NCI-H1436 (cell line): ENCODE results near the gene PCDHGA6.
A peak's percentile ranks its signal among the peaks of the same experiment; 100 is the strongest.
"Not testable (repeated sequence)": the region's sequence is repeated elsewhere in the genome, so short reads cannot be mapped to it uniquely, and the experiment has no call there.

ENCODE experiments used
- DNase-seq: peaks from one replicate; lab custom pipeline; 2025; lab: John Stamatoyannopoulos, UW

PCDHGA6 gene

GRCh38 chr5:141373673-141374317 lies at the start of gene PCDHGA6:
PCDHGA6 (plus strand) TSS chr5:141373891; CDS start chr5:141374084, 193 bp downstream.
- DNase-seq: no peak

GRCh38 chr5:141326088-141326854 lies 47.4 kb upstream of the PCDHGA6 start:
- no peak for DNase-seq

GRCh38 chr5:141328231-141328630 lies 45.5 kb upstream of the PCDHGA6 start:
- no peak for DNase-seq

- DNase-seq: peak; percentile 16
Observed at GRCh38 chr5:141330299-141331080, 43.2 kb upstream of the PCDHGA6 start, which contains the start of gene PCDHGA1. PCDHGA1 (plus strand) TSS chr5:141330514.

- DNase-seq: not testable (repeated sequence)
Observed at GRCh38 chr5:141332571-141332970, 41.1 kb upstream of the PCDHGA6 start.

GRCh38 chr5:141338538-141339306 lies 35.0 kb upstream of the PCDHGA6 start, which contains the start of gene PCDHGA2:
PCDHGA2 (plus strand) TSS chr5:141338760.
- peak; percentile 14 for DNase-seq

GRCh38 chr5:141340781-141341354 lies 32.8 kb upstream of the PCDHGA6 start:
- not testable (repeated sequence) for DNase-seq

- DNase-seq: no peak
Observed at GRCh38 chr5:141342773-141343172, 30.9 kb upstream of the PCDHGA6 start.

GRCh38 chr5:141343242-141343952 lies 30.3 kb upstream of the PCDHGA6 start, which contains the start of gene PCDHGA3:
PCDHGA3 (plus strand) TSS chr5:141343829; CDS start chr5:141344034, 205 bp downstream.
- DNase-seq: no peak

- DNase-seq: no peak
Observed at GRCh38 chr5:141343953-141344463, 29.7 kb upstream of the PCDHGA6 start.

- DNase-seq: no peak
Observed at GRCh38 chr5:141345327-141345726, 28.4 kb upstream of the PCDHGA6 start.

GRCh38 chr5:141346017-141346416 lies 27.7 kb upstream of the PCDHGA6 start:
- not testable (repeated sequence) for DNase-seq

GRCh38 chr5:141349917-141350619 lies 23.6 kb upstream of the PCDHGA6 start, which contains the start of gene PCDHGB1:
PCDHGB1 (plus strand) TSS chr5:141350099; CDS start chr5:141350261, 162 bp downstream.
- peak; percentile 39 for DNase-seq

- no peak for DNase-seq
Observed at GRCh38 chr5:141351591-141351990, 22.1 kb upstream of the PCDHGA6 start.

- no peak for DNase-seq
Observed at GRCh38 chr5:141354900-141355469, 18.7 kb upstream of the PCDHGA6 start, which contains the start of gene PCDHGA4. PCDHGA4 (plus strand) TSS chr5:141355021; CDS start chr5:141355108, 87 bp downstream.

- no peak for DNase-seq
Observed at GRCh38 chr5:141355641-141356040, 18.1 kb upstream of the PCDHGA6 start.

- DNase-seq: no peak
Observed at GRCh38 chr5:141356133-141356532, 17.6 kb upstream of the PCDHGA6 start.

GRCh38 chr5:141356950-141357349 lies 16.7 kb upstream of the PCDHGA6 start:
- no peak for DNase-seq
